SK-MEL-5 (cell line): ENCODE data around the gene MTFMT. TPM values are rescaled to one million over a fixed set of nuclear protein-coding genes. Genes with fewer than 3 reads are reported as not detected.

ENCODE experiments used
- DNase-seq: peaks from one replicate; pipeline ENCODE4 v3.0.0-alpha.2; 2016; ENCODE audit warnings: low read depth, low spot score
- in situ Hi-C: cut with HindIII; loops from 2 replicates; pipeline ENCODE4 v1.10.0; 2016; ENCODE audit warnings: low sequenced_read_pairs, high pct_unique_total_duplicates, low pct_unique_long_range_greater_than_20kb
- total RNA-seq: library from RNA; depleted of rRNA; stranded (reverse); fragments of >200 nt; shearing (Covaris generic); gene quantifications from 2 replicates; pipeline ENCODE4 v1.2.3, GENCODE V29; 2014

Gene MTFMT
- total RNA-seq, 1 experiment from 2014 or later, result 43.9 TPM

GRCh38 chr15:65066001-65066634 is 36.7 kb upstream of the MTFMT start:
- DNase-seq, result no peak
- in situ Hi-C loops, result no loop called here

- in situ Hi-C loops, result no loop called here
- no peak for DNase-seq
These were observed 33.3 kb upstream of the MTFMT start for GRCh38 chr15:65062726-65063125.

- DNase-seq, result no peak
- in situ Hi-C loops, result no loop called here
These were observed 32.6 kb upstream of the MTFMT start for GRCh38 chr15:65062061-65062460.

GRCh38 chr15:65060641-65061397 is 31.4 kb upstream of the MTFMT start:
- DNase-seq, result no peak
- in situ Hi-C loops, result no loop called here

GRCh38 chr15:65059931-65060596 is 30.6 kb upstream of the MTFMT start:
- DNase-seq, result no peak
- in situ Hi-C loops, result no loop called here

GRCh38 chr15:65059369-65059750 is 29.9 kb upstream of the MTFMT start:
- no peak for DNase-seq
- in situ Hi-C loops, result no loop called here

- no peak for DNase-seq
- in situ Hi-C loops, result no loop called here
These were observed 29.2 kb upstream of the MTFMT start for GRCh38 chr15:65058394-65059368.

GRCh38 chr15:65057549-65057940 is 28.1 kb upstream of the MTFMT start:
- in situ Hi-C loops, result no loop called here
- no peak for DNase-seq

- in situ Hi-C loops, result no loop called here
- DNase-seq, result no peak
These were observed 27.6 kb upstream of the MTFMT start for GRCh38 chr15:65056868-65057548.

- in situ Hi-C loops, result no loop called here
- DNase-seq, result no peak
These were observed 26.7 kb upstream of the MTFMT start for GRCh38 chr15:65056106-65056505.

- in situ Hi-C loops, result no loop called here
- DNase-seq, result no peak
These were observed 25.9 kb upstream of the MTFMT start for GRCh38 chr15:65055201-65055870.

- DNase-seq, result peak; percentile 80
- in situ Hi-C loops, result no loop called here
These were observed 25.1 kb upstream of the MTFMT start for GRCh38 chr15:65054333-65055200.

- in situ Hi-C loops, result no loop called here
- DNase-seq, result no peak
These were observed 23.5 kb upstream of the MTFMT start for GRCh38 chr15:65052956-65053355.

GRCh38 chr15:65051266-65051665 is 21.8 kb upstream of the MTFMT start:
- in situ Hi-C loops, result no loop called here
- no peak for DNase-seq

- in situ Hi-C loops, result no loop called here
- DNase-seq, result no peak
These were observed 20.8 kb upstream of the MTFMT start for GRCh38 chr15:65050270-65050669.

- in situ Hi-C loops, result no loop called here
- DNase-seq, result peak; percentile 95
These were observed 20.0 kb upstream of the MTFMT start for GRCh38 chr15:65049418-65049840.
